ENCODE measurements around the gene PRDM16.

PRDM16 gene

GRCh38 chr1:3027611-3028371, 41.2 kb upstream of the PRDM16 start:
- Histone ChIP-seq H3K9me3 (ENCODE audit: control insufficient read depth, low read length) (no peaks in the 10 kb centered on the region), H3K9ac (ENCODE audit: low read length) (no peak overlapping the region), H3K4me1 (ENCODE audit: control insufficient read depth, insufficient read depth, low read length) (no peaks in the 10 kb centered on the region), H3K36me3 (ENCODE audit: control insufficient read depth, insufficient read depth, low read length) (no peaks in the 10 kb centered on the region), H3K4me3 (ENCODE audit: low read length) (no peak overlapping the region), H3K27me3 (ENCODE audit: control insufficient read depth, insufficient read depth, low read length) (peaks cover 12% of the 10 kb centered on the region)

- Histone ChIP-seq H3K9ac (ENCODE audit: low read length) (no peak overlapping the region), H3K4me1 (ENCODE audit: control insufficient read depth, insufficient read depth, low read length) (no peaks in the 10 kb centered on the region), H3K9me3 (ENCODE audit: control insufficient read depth, low read length) (no peaks in the 10 kb centered on the region), H3K4me3 (ENCODE audit: low read length) (no peak overlapping the region), H3K27me3 (ENCODE audit: control insufficient read depth, insufficient read depth, low read length) (peaks cover 12% of the 10 kb centered on the region), H3K36me3 (ENCODE audit: control insufficient read depth, insufficient read depth, low read length) (no peaks in the 10 kb centered on the region)
Measured at GRCh38 chr1:3028531-3029282, 40.3 kb upstream of the PRDM16 start.

GRCh38 chr1:3029481-3029961, 39.5 kb upstream of the PRDM16 start:
- Histone ChIP-seq H3K4me3 (ENCODE audit: low read length) (no peak overlapping the region), H3K4me1 (ENCODE audit: control insufficient read depth, insufficient read depth, low read length) (no peaks in the 10 kb centered on the region), H3K9me3 (ENCODE audit: control insufficient read depth, low read length) (no peaks in the 10 kb centered on the region), H3K9ac (ENCODE audit: low read length) (no peak overlapping the region), H3K36me3 (ENCODE audit: control insufficient read depth, insufficient read depth, low read length) (no peaks in the 10 kb centered on the region), H3K27me3 (ENCODE audit: control insufficient read depth, insufficient read depth, low read length) (peaks cover 12% of the 10 kb centered on the region)

GRCh38 chr1:3029991-3030662, 38.9 kb upstream of the PRDM16 start:
- no peak overlapping the region for H3K4me3 ChIP-seq (ENCODE audit: low read length)
- H3K36me3 ChIP-seq (ENCODE audit: control insufficient read depth, insufficient read depth, low read length) = no peaks in the 10 kb centered on the region
- peaks cover 12% of the 10 kb centered on the region for H3K27me3 ChIP-seq (ENCODE audit: control insufficient read depth, insufficient read depth, low read length)
- H3K9ac ChIP-seq (ENCODE audit: low read length) = no peak overlapping the region
- no peaks in the 10 kb centered on the region for H3K9me3 ChIP-seq (ENCODE audit: control insufficient read depth, low read length)
- H3K4me1 ChIP-seq (ENCODE audit: control insufficient read depth, insufficient read depth, low read length) = no peaks in the 10 kb centered on the region

- H3K4me1 ChIP-seq (ENCODE audit: control insufficient read depth, insufficient read depth, low read length) = no peaks in the 10 kb centered on the region
- H3K9ac ChIP-seq (ENCODE audit: low read length) = no peak overlapping the region
- peaks cover 12% of the 10 kb centered on the region for H3K27me3 ChIP-seq (ENCODE audit: control insufficient read depth, insufficient read depth, low read length)
- no peaks in the 10 kb centered on the region for H3K36me3 ChIP-seq (ENCODE audit: control insufficient read depth, insufficient read depth, low read length)
- no peaks in the 10 kb centered on the region for H3K9me3 ChIP-seq (ENCODE audit: control insufficient read depth, low read length)
- no peak overlapping the region for H3K4me3 ChIP-seq (ENCODE audit: low read length)
Measured at GRCh38 chr1:3030663-3031381, 38.2 kb upstream of the PRDM16 start.

- no peaks in the 10 kb centered on the region for H3K9me3 ChIP-seq (ENCODE audit: control insufficient read depth, low read length)
- peaks cover 13% of the 10 kb centered on the region for H3K27me3 ChIP-seq (ENCODE audit: control insufficient read depth, insufficient read depth, low read length)
- no peak overlapping the region for H3K4me3 ChIP-seq (ENCODE audit: low read length)
- H3K4me1 ChIP-seq (ENCODE audit: control insufficient read depth, insufficient read depth, low read length) = no peaks in the 10 kb centered on the region
- H3K36me3 ChIP-seq (ENCODE audit: control insufficient read depth, insufficient read depth, low read length) = no peaks in the 10 kb centered on the region
- H3K9ac ChIP-seq (ENCODE audit: low read length) = no peak overlapping the region
Measured at GRCh38 chr1:3031401-3032221, 37.4 kb upstream of the PRDM16 start.

- no peak overlapping the region for H3K4me3 ChIP-seq (ENCODE audit: low read length)
- no peaks in the 10 kb centered on the region for H3K4me1 ChIP-seq (ENCODE audit: control insufficient read depth, insufficient read depth, low read length)
- no peaks in the 10 kb centered on the region for H3K9me3 ChIP-seq (ENCODE audit: control insufficient read depth, low read length)
- H3K27me3 ChIP-seq (ENCODE audit: control insufficient read depth, insufficient read depth, low read length) = peaks cover 15% of the 10 kb centered on the region
- H3K9ac ChIP-seq (ENCODE audit: low read length) = no peak overlapping the region
- H3K36me3 ChIP-seq (ENCODE audit: control insufficient read depth, insufficient read depth, low read length) = no peaks in the 10 kb centered on the region
Measured at GRCh38 chr1:3032371-3033039, 36.5 kb upstream of the PRDM16 start.

- H3K36me3 ChIP-seq (ENCODE audit: control insufficient read depth, insufficient read depth, low read length) = no peaks in the 10 kb centered on the region
- H3K4me1 ChIP-seq (ENCODE audit: control insufficient read depth, insufficient read depth, low read length) = no peaks in the 10 kb centered on the region
- peaks cover 13% of the 10 kb centered on the region for H3K27me3 ChIP-seq (ENCODE audit: control insufficient read depth, insufficient read depth, low read length)
- H3K4me3 ChIP-seq (ENCODE audit: low read length) = no peak overlapping the region
- H3K9me3 ChIP-seq (ENCODE audit: control insufficient read depth, low read length) = no peaks in the 10 kb centered on the region
- no peak overlapping the region for H3K9ac ChIP-seq (ENCODE audit: low read length)
Measured at GRCh38 chr1:3033040-3033789, 35.8 kb upstream of the PRDM16 start.

- H3K4me1 ChIP-seq (ENCODE audit: control insufficient read depth, insufficient read depth, low read length) = no peaks in the 10 kb centered on the region
- peaks cover 9% of the 10 kb centered on the region for H3K27me3 ChIP-seq (ENCODE audit: control insufficient read depth, insufficient read depth, low read length)
- no peak overlapping the region for H3K9ac ChIP-seq (ENCODE audit: low read length)
- no peaks in the 10 kb centered on the region for H3K9me3 ChIP-seq (ENCODE audit: control insufficient read depth, low read length)
- no peaks in the 10 kb centered on the region for H3K36me3 ChIP-seq (ENCODE audit: control insufficient read depth, insufficient read depth, low read length)
- H3K4me3 ChIP-seq (ENCODE audit: low read length) = no peak overlapping the region
Measured at GRCh38 chr1:3033790-3034090, 35.3 kb upstream of the PRDM16 start.

- no peak overlapping the region for H3K4me3 ChIP-seq (ENCODE audit: low read length)
- no peaks in the 10 kb centered on the region for H3K9me3 ChIP-seq (ENCODE audit: control insufficient read depth, low read length)
- H3K27me3 ChIP-seq (ENCODE audit: control insufficient read depth, insufficient read depth, low read length) = peaks cover 9% of the 10 kb centered on the region
- no peaks in the 10 kb centered on the region for H3K4me1 ChIP-seq (ENCODE audit: control insufficient read depth, insufficient read depth, low read length)
- no peak overlapping the region for H3K9ac ChIP-seq (ENCODE audit: low read length)
- no peaks in the 10 kb centered on the region for H3K36me3 ChIP-seq (ENCODE audit: control insufficient read depth, insufficient read depth, low read length)
Measured at GRCh38 chr1:3034162-3034561, 34.8 kb upstream of the PRDM16 start.
